ENCODE data around the gene ZMIZ1. TPM values are rescaled to one million over a fixed set of nuclear protein-coding genes. Genes with fewer than 3 reads are reported as not detected.

The ZMIZ1 gene
- total and polyA plus RNA-seq, 2 donors from 2014 or later: 14.2 to 97.6 TPM

DNA sequence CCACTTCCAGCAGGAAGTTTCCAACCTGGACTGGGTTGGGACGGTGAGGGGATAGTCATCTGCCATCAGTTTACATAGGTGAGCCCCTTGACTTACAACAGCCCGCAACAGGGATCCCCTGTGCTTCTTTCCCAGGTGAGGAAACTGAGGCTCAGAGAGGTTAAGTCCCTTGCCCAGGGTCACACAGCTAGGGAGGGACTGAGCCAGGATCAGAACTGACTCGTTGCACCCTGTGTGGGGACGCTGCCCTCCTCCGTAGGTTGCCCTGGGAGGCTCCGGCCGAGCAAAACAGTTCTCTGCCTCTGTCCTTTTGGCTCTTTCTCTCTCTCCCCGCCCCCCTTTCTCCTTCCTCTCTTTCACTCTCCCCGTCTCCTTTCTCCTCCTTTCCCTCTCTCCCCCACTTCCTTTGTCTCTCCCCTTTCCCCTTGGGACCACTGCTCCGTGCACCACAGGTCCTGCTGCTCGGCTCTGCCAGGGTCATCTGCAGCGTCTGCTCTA is 161.1 kb downstream of the ZMIZ1 start:
- Histone ChIP-seq H3K4me3 (ENCODE audit: low read length in 3 of 3) (peak overlapping the region in 1 of 3 donors; percentile 30), H3K27me3 (ENCODE audit: control insufficient read depth, insufficient read depth, low read length) (no peaks in the 10 kb centered on the region), H3K36me3 (ENCODE audit: control insufficient read depth in 2 of 3, insufficient read depth in 3 of 3, low read length in 3 of 3) (peaks cover 0 to 21% (median 16%) of the 10 kb centered on the region in 3 donors), H3K9ac (ENCODE audit: low read length in 3 of 3) (no peak overlapping the region), H3K27ac (ENCODE audit: low read depth in 2 of 2, low read length in 2 of 2) (no peak overlapping the region), H3K9me3 (ENCODE audit: control insufficient read depth in 2 of 3, insufficient read depth in 1 of 3, low read length in 3 of 3) (no peaks in the 10 kb centered on the region), H3K4me1 (ENCODE audit: control insufficient read depth in 2 of 3, insufficient read depth in 2 of 3, low read depth in 1 of 3, low read length in 3 of 3) (peaks cover 0 to 5% (median 4%) of the 10 kb centered on the region in 3 donors)
- DNase-seq (no peak), FAIRE-seq (no peak)
- intact Hi-C loops (cut with DNase I): no loop called here
- TF ChIP-seq, protein P1, sequence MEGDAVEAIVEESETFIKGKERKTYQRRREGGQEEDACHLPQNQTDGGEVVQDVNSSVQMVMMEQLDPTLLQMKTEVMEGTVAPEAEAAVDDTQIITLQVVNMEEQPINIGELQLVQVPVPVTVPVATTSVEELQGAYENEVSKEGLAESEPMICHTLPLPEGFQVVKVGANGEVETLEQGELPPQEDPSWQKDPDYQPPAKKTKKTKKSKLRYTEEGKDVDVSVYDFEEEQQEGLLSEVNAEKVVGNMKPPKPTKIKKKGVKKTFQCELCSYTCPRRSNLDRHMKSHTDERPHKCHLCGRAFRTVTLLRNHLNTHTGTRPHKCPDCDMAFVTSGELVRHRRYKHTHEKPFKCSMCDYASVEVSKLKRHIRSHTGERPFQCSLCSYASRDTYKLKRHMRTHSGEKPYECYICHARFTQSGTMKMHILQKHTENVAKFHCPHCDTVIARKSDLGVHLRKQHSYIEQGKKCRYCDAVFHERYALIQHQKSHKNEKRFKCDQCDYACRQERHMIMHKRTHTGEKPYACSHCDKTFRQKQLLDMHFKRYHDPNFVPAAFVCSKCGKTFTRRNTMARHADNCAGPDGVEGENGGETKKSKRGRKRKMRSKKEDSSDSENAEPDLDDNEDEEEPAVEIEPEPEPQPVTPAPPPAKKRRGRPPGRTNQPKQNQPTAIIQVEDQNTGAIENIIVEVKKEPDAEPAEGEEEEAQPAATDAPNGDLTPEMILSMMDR (IDR thresholded peaks at IDR 0.05; ENCODE audit: borderline replicate concordance, extremely low read depth, insufficient read depth): no peak

DNA sequence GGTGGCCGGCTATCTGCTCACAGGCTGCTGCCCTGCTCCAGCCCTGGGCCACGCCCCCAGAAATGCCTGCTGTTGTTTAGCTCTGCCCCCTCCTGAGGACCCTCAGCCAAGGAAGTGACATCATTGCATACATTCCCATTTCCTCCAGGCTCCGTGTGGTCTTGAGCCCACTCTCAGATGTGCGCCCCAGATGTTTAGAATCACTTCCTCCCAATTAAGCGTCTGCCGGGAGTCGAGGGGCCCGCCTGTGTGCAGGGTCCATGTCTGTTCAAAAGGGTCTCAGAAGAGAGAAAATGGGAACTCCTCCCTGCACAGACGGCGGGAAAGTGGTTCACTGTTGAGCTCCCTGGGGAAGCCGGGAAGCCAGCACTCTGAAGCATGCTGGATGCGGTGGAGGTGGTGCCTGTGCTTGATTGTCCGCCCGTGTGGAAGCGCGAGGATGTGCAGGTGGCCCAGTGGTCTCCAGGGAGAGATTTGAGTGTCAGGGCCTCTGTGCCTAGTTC is 161.6 kb downstream of the ZMIZ1 start:
- TF ChIP-seq, protein P1 (IDR thresholded peaks at IDR 0.05; ENCODE audit: borderline replicate concordance, extremely low read depth, insufficient read depth): no peak
- H3K27me3 ChIP-seq (ENCODE audit: control insufficient read depth, insufficient read depth, low read length): no peaks in the 10 kb centered on the region
- no peak overlapping the region for H3K9ac ChIP-seq (ENCODE audit: low read length in 3 of 3)
- H3K36me3 ChIP-seq (ENCODE audit: control insufficient read depth in 2 of 3, insufficient read depth in 3 of 3, low read length in 3 of 3): peaks cover 0 to 21% (median 16%) of the 10 kb centered on the region in 3 donors
- DNase-seq (peak in 4 of 5 donors; percentile 83 to 96 (median 91)), FAIRE-seq (no peak)
- H3K27ac ChIP-seq (ENCODE audit: low read depth in 2 of 2, low read length in 2 of 2): no peak overlapping the region
- H3K9me3 ChIP-seq (ENCODE audit: control insufficient read depth in 2 of 3, insufficient read depth in 1 of 3, low read length in 3 of 3): no peaks in the 10 kb centered on the region
- H3K4me3 ChIP-seq (ENCODE audit: low read length in 3 of 3): peak overlapping the region in 1 of 3 donors; percentile 30
- H3K4me1 ChIP-seq (ENCODE audit: control insufficient read depth in 2 of 3, insufficient read depth in 2 of 3, low read depth in 1 of 3, low read length in 3 of 3): peaks cover 0 to 5% (median 3%) of the 10 kb centered on the region in 3 donors
- intact Hi-C loops (cut with DNase I): no loop called here

DNA sequence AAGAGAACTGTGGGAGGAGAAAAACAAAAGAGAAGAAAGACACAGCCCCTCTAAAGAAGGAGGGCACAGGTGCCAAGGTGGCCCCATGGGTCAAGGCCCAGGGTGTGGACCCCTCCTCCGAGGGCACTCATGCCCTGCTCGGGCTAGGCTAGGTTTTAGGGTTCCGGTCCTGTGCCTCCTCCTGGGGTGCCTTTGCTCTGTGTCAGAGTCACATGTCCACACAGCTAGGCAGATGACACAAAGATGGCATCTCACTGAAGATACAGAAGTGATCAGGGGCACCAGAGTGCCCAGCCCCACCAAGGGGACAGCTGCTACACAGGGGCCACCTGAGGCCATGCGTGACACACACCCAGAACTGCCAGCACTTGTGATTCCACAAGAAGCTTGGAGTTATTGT is 162.1 kb downstream of the ZMIZ1 start:
- Histone ChIP-seq H3K27ac (ENCODE audit: low read depth in 2 of 2, low read length in 2 of 2) (no peak overlapping the region), H3K27me3 (ENCODE audit: control insufficient read depth, insufficient read depth, low read length) (no peaks in the 10 kb centered on the region), H3K9ac (ENCODE audit: low read length in 3 of 3) (no peak overlapping the region), H3K9me3 (ENCODE audit: control insufficient read depth in 2 of 3, insufficient read depth in 1 of 3, low read length in 3 of 3) (no peaks in the 10 kb centered on the region), H3K4me3 (ENCODE audit: low read length in 3 of 3) (no peak overlapping the region), H3K36me3 (ENCODE audit: control insufficient read depth in 2 of 3, insufficient read depth in 3 of 3, low read length in 3 of 3) (peaks cover 0 to 21% (median 16%) of the 10 kb centered on the region in 3 donors), H3K4me1 (ENCODE audit: control insufficient read depth in 2 of 3, insufficient read depth in 2 of 3, low read depth in 1 of 3, low read length in 3 of 3) (peaks cover 0 to 5% (median 3%) of the 10 kb centered on the region in 3 donors)
- intact Hi-C loops (cut with DNase I): no loop called here
- TF ChIP-seq, protein P1 (IDR thresholded peaks at IDR 0.05; ENCODE audit: borderline replicate concordance, extremely low read depth, insufficient read depth): no peak
- FAIRE-seq (no peak), DNase-seq (no peak)

Measured in kidney (tissue), 14 donors.